ENCODE measurements around the gene MRPL38. TPM values are rescaled to one million over a fixed set of nuclear protein-coding genes. Genes with fewer than 3 reads are reported as not detected.

MRPL38 gene
- total and polyA plus RNA-seq, 2 donors (not counting 1 experiment from before 2014, with no cell fraction given) = 126 to 127 TPM

DNA sequence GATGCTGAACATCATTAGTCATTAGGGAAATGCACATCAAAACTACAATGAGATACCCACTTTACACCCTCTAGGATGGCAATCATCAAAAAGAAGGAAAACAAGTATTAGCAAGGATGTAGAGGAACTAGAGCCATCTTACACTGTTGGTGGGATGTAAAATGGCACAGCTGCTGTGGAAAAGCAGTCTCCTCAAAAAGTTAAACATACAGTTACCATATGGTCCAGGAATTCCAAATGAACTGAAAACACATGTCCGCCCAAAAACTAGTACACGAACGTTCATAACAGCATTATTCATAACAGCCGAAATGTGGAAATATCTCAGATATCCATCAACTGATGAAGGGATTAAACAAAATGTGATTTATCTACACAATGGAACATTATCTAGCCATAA is 29.1 kb upstream of the MRPL38 start:
- DNase-seq (no peak), ATAC-seq (ENCODE audit: low read depth) (no peak)
- H3K36me3 ChIP-seq (replicated peaks in 1 of 2; ENCODE audit: control extremely low read depth in 1 of 2, control insufficient read depth in 1 of 2, extremely low read depth in 1 of 2, insufficient read depth in 2 of 2, low read length in 1 of 2) = no peaks in the 10 kb centered on the region
- H4K20me1 ChIP-seq (ENCODE audit: control insufficient read depth, insufficient read depth, low read length, poor library complexity, severe bottlenecking) = no peaks in the 10 kb centered on the region
- no peaks in the 10 kb centered on the region for H3K27me3 ChIP-seq (replicated peaks in 1 of 4; ENCODE audit: control extremely low read depth in 1 of 4, control insufficient read depth in 3 of 4, insufficient read depth in 4 of 4, low read length in 3 of 4)
- no peaks in the 10 kb centered on the region for H3K9me3 ChIP-seq (ENCODE audit: control extremely low read depth in 1 of 3, control insufficient read depth in 2 of 3, insufficient read depth in 1 of 3, low read length in 2 of 3)
- no peak overlapping the region for H3K4me3 Mint-ChIP-seq
- H3K9ac ChIP-seq (ENCODE audit: low read length) = no peak overlapping the region
- no peak overlapping the region for H3K27ac ChIP-seq (ENCODE audit: low read length in 2 of 2)
- no peak overlapping the region for H3K27ac Mint-ChIP-seq
- no CpG with 5 or more reads among the region's 4 CpGs for WGBS (ENCODE audit: insufficient coverage)
- no peaks in the 10 kb centered on the region for H3K27me3 Mint-ChIP-seq
- H3K4me3 ChIP-seq (ENCODE audit: control extremely low read depth in 1 of 5, extremely low read depth in 1 of 5, insufficient read depth in 1 of 5, low read depth in 2 of 5, low read length in 4 of 5) = no peak overlapping the region
- ChIA-PET CTCF (no interaction called here), POLR2A (no interaction called here)
- no peak overlapping the region for H2AFZ ChIP-seq (ENCODE audit: insufficient read depth, low read depth, low read length, poor library complexity, severe bottlenecking)
- H3K9me3 Mint-ChIP-seq (ENCODE audit: insufficient read depth) = no peaks in the 10 kb centered on the region
- H3K79me2 ChIP-seq (ENCODE audit: control insufficient read depth, insufficient read depth, low read length) = no peaks in the 10 kb centered on the region
- no peak for TF ChIP-seq EZH2 (IDR thresholded peaks at IDR 0.05; ENCODE audit: borderline replicate concordance, insufficient read depth, low read depth, low read length, poor library complexity, severe bottlenecking)
- TF ChIP-seq, protein P1, sequence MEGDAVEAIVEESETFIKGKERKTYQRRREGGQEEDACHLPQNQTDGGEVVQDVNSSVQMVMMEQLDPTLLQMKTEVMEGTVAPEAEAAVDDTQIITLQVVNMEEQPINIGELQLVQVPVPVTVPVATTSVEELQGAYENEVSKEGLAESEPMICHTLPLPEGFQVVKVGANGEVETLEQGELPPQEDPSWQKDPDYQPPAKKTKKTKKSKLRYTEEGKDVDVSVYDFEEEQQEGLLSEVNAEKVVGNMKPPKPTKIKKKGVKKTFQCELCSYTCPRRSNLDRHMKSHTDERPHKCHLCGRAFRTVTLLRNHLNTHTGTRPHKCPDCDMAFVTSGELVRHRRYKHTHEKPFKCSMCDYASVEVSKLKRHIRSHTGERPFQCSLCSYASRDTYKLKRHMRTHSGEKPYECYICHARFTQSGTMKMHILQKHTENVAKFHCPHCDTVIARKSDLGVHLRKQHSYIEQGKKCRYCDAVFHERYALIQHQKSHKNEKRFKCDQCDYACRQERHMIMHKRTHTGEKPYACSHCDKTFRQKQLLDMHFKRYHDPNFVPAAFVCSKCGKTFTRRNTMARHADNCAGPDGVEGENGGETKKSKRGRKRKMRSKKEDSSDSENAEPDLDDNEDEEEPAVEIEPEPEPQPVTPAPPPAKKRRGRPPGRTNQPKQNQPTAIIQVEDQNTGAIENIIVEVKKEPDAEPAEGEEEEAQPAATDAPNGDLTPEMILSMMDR (IDR thresholded peaks at IDR 0.05) = no peak
- H3K4me1 Mint-ChIP-seq = no peaks in the 10 kb centered on the region
- H3K4me1 ChIP-seq (ENCODE audit: control insufficient read depth in 2 of 2, insufficient read depth in 2 of 2, low read length in 2 of 2) = no peaks in the 10 kb centered on the region
- intact Hi-C loops (cut with micrococcal nuclease) = no loop called here
- H3K4me2 ChIP-seq (replicated peaks; ENCODE audit: low read depth, low read length, poor library complexity, severe bottlenecking) = no peak overlapping the region

DNA sequence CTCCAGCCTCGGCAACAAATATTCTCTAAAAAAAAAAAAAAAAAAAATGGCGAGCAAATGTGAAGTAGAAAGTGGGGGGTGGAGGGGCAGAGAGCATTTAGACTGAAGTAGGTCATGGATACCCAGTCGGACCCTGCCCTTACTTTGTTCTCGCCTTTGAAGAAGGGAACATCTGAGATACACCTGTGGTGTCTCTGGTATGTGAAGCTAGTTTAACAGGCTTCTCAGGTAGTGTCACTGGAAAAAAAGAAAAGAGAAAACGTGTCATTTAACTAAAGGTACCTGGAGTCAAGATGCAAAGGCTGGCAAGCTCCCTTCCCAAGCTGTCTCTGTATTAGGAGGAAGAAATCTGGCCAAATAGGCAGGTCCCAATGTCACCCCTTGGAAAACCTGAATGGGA is 28.2 kb upstream of the MRPL38 start:
- no peak overlapping the region for H3K4me3 Mint-ChIP-seq
- POLR2A ChIA-PET = no interaction called here

More for the DNA sequence above, 28.2 kb upstream of the MRPL38 start:
- WGBS (ENCODE audit: insufficient coverage) = 89% methylated on average over 3 of the region's 5 CpGs
- ATAC-seq (ENCODE audit: low read depth) = no peak
- H3K9ac ChIP-seq (ENCODE audit: low read length) = no peak overlapping the region
- H3K36me3 ChIP-seq (replicated peaks in 1 of 2; ENCODE audit: control extremely low read depth in 1 of 2, control insufficient read depth in 1 of 2, extremely low read depth in 1 of 2, insufficient read depth in 2 of 2, low read length in 1 of 2) = no peaks in the 10 kb centered on the region
- Mint-ChIP-seq H3K27ac (no peak overlapping the region), H3K9me3 (ENCODE audit: insufficient read depth) (no peaks in the 10 kb centered on the region), H3K27me3 (no peaks in the 10 kb centered on the region), H3K4me1 (no peaks in the 10 kb centered on the region)
- no peak for TF ChIP-seq EZH2 (IDR thresholded peaks at IDR 0.05; ENCODE audit: borderline replicate concordance, insufficient read depth, low read depth, low read length, poor library complexity, severe bottlenecking)
- TF ChIP-seq, protein P1 (IDR thresholded peaks at IDR 0.05) = no peak
- no peaks in the 10 kb centered on the region for H3K27me3 ChIP-seq (replicated peaks in 1 of 4; ENCODE audit: control extremely low read depth in 1 of 4, control insufficient read depth in 3 of 4, insufficient read depth in 4 of 4, low read length in 3 of 4)
- no peak overlapping the region for H3K4me2 ChIP-seq (replicated peaks; ENCODE audit: low read depth, low read length, poor library complexity, severe bottlenecking)
- no peaks in the 10 kb centered on the region for H3K79me2 ChIP-seq (ENCODE audit: control insufficient read depth, insufficient read depth, low read length)
- no peak for DNase-seq
- CTCF ChIA-PET = interaction anchor here (1.1 kb wide), 1 partner anchor 28 kb away, joined by 5 read pairs; the partner anchor contains the start of gene MRPL38
- H3K27ac ChIP-seq (ENCODE audit: low read length in 2 of 2) = no peak overlapping the region
- no peak overlapping the region for H3K4me3 ChIP-seq (ENCODE audit: control extremely low read depth in 1 of 5, extremely low read depth in 1 of 5, insufficient read depth in 1 of 5, low read depth in 2 of 5, low read length in 4 of 5)
- intact Hi-C loops (cut with micrococcal nuclease) = no loop called here
- H2AFZ ChIP-seq (ENCODE audit: insufficient read depth, low read depth, low read length, poor library complexity, severe bottlenecking) = no peak overlapping the region
- no peaks in the 10 kb centered on the region for H3K4me1 ChIP-seq (ENCODE audit: control insufficient read depth in 2 of 2, insufficient read depth in 2 of 2, low read length in 2 of 2)
- no peaks in the 10 kb centered on the region for H4K20me1 ChIP-seq (ENCODE audit: control insufficient read depth, insufficient read depth, low read length, poor library complexity, severe bottlenecking)
- H3K9me3 ChIP-seq (ENCODE audit: control extremely low read depth in 1 of 3, control insufficient read depth in 2 of 3, insufficient read depth in 1 of 3, low read length in 2 of 3) = no peaks in the 10 kb centered on the region
